GM23248 (cell line): ENCODE measurements around the gene ZCCHC10.

Experiments used
- EZH2 ChIP-seq: fragments of 200-600 bp; sonication (generic); IDR thresholded peaks from 2 replicates; pipeline ENCODE4 v1.6.1; 2018; ENCODE audit warnings: antibody characterized with exemption, mild to moderate bottlenecking; ENCODE audit not compliant: insufficient read depth, poor library complexity, severe bottlenecking
- EZH2phosphoT487 ChIP-seq: fragments of 200-600 bp; sonication (generic); IDR thresholded peaks from 2 replicates; pipeline ENCODE4 v1.6.1; 2018; ENCODE audit warnings: antibody characterized with exemption, moderate library complexity, mild to moderate bottlenecking, low read depth; ENCODE audit not compliant: insufficient read depth

DNA sequence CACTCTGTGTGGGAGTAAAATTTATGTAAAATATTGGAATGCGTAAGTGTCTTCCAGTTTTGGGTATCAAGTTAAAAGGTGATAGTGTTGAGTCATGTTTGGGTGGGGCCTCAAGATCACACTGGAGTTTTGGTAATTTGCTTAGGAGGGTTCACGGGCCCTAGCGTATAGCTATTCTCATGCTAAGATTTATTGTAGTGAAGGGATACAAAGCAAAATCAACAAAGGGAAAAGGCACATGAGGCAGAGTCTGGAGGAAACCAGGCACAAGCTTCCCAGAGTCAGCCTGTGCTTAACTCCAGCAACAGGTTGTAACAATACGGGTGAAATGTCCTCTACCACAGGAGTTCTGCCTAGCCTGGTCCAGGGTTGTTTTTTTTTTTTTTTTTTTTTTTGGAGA is 45.7 kb upstream of the ZCCHC10 start:
- TF ChIP-seq EZH2phosphoT487 (no peak), EZH2 (no peak)
